NCI-H748 (cell line): ENCODE measurements around the gene FGD4.

ENCODE experiments used
- DNase-seq: peaks from one replicate; lab custom pipeline; 2025; ENCODE audit not compliant: unreplicated experiment; lab: John Stamatoyannopoulos, UW

FGD4 gene

GRCh38 chr12:32454866-32455265 is 55.5 kb downstream of the FGD4 start:
- DNase-seq = no peak

GRCh38 chr12:32455607-32456071 is 56.3 kb downstream of the FGD4 start:
- DNase-seq = peak; percentile 56

- no peak for DNase-seq
These were observed 58.1 kb downstream of the FGD4 start for GRCh38 chr12:32457251-32458025.

- no peak for DNase-seq
These were observed 61.3 kb downstream of the FGD4 start for GRCh38 chr12:32460638-32461037.

- DNase-seq = no peak
These were observed 63.5 kb downstream of the FGD4 start for GRCh38 chr12:32462908-32463307.

- DNase-seq = no peak
These were observed 66.8 kb downstream of the FGD4 start for GRCh38 chr12:32466187-32466586.

GRCh38 chr12:32466986-32467711 is 67.8 kb downstream of the FGD4 start:
- DNase-seq = no peak

- DNase-seq = no peak
These were observed 68.9 kb downstream of the FGD4 start for GRCh38 chr12:32467959-32468863.

GRCh38 chr12:32470936-32471470 is 71.6 kb downstream of the FGD4 start:
- no peak for DNase-seq

GRCh38 chr12:32471591-32472001 is 72.2 kb downstream of the FGD4 start:
- no peak for DNase-seq

GRCh38 chr12:32475724-32476123 is 76.4 kb downstream of the FGD4 start:
- no peak for DNase-seq

GRCh38 chr12:32476446-32476845 is 77.1 kb downstream of the FGD4 start:
- DNase-seq = no peak

GRCh38 chr12:32477714-32478113 is 78.4 kb downstream of the FGD4 start:
- no peak for DNase-seq

GRCh38 chr12:32478166-32478565 is 78.8 kb downstream of the FGD4 start:
- DNase-seq = no peak

- DNase-seq = no peak
These were observed 79.7 kb downstream of the FGD4 start for GRCh38 chr12:32478858-32479725.

- DNase-seq = no peak
These were observed 82.9 kb downstream of the FGD4 start for GRCh38 chr12:32482226-32482625.

- no peak for DNase-seq
These were observed 84.1 kb downstream of the FGD4 start for GRCh38 chr12:32483499-32483898.

- no peak for DNase-seq
These were observed 84.6 kb downstream of the FGD4 start for GRCh38 chr12:32483993-32484392.

- DNase-seq = no peak
These were observed 86.8 kb downstream of the FGD4 start for GRCh38 chr12:32486158-32486557.

GRCh38 chr12:32488132-32488531 is 88.8 kb downstream of the FGD4 start:
- DNase-seq = no peak
